Gastroesophageal sphincter (tissue), 3 donors: ENCODE data around the gene PSMA7.

Experiments used
- CTCF ChIP-seq, 4 experiments: fragments of 200-600 bp in 2 of 4; fragments of 450-650 bp in 2 of 4; sonication (generic) in 1 of 4; IDR thresholded peaks; one replicate each; pipeline ENCODE4 v1.5.1; 2017 to 2019; ENCODE audit warnings: antibody characterized with exemption in 4 of 4, mild to moderate bottlenecking in 2 of 4, moderate library complexity in 2 of 4
- POLR2A ChIP-seq, 2 donors: fragments of 450-650 bp; IDR thresholded peaks; one replicate each; pipeline ENCODE4 v1.6.1; 2017; ENCODE audit warnings: antibody characterized with exemption in 2 of 2, mild to moderate bottlenecking in 2 of 2, moderate library complexity in 1 of 2

GRCh38 chr20:62176866-62177265 is 33.7 kb upstream of the PSMA7 start:
- TF ChIP-seq CTCF (IDR thresholded peaks at IDR 0.05) (no peak), POLR2A (IDR thresholded peaks at IDR 0.05) (no peak)
